Smooth muscle cell (in vitro differentiated cells): ENCODE data around the gene TBC1D22B. TPM values are rescaled to one million over a fixed set of nuclear protein-coding genes. Genes with fewer than 3 reads are reported as not detected.

ENCODE experiments used
- DNase-seq: peaks from one replicate; lab custom pipeline; 2025; ENCODE audit not compliant: unreplicated experiment; lab: John Stamatoyannopoulos, UW
- H2AFZ ChIP-seq: fragments of 200-600 bp; sonication (generic); 2 replicates; pipeline ENCODE4 v1.6.0; 2016; ENCODE audit warnings: antibody characterized with exemption, low read depth, mild to moderate bottlenecking
- H3F3A ChIP-seq: fragments of 200-600 bp; sonication (generic); 2 replicates; pipeline ENCODE4 v1.6.0; 2017; ENCODE audit warnings: antibody characterized with exemption, low read depth
- H3K27ac ChIP-seq: fragments of 200-600 bp; sonication (generic); 2 replicates; pipeline ENCODE4 v1.5.1; 2016; ENCODE audit warnings: low read depth, mild to moderate bottlenecking
- H3K27me3 ChIP-seq: fragments of 200-600 bp; sonication (generic); 2 replicates; pipeline ENCODE4 v1.6.1; 2016; ENCODE audit warnings: low read depth, mild to moderate bottlenecking
- H3K36me3 ChIP-seq: fragments of 200-600 bp; sonication (generic); 2 replicates; pipeline ENCODE4 v1.5.1; 2016; ENCODE audit warnings: low read depth
- H3K4me1 ChIP-seq: fragments of 200-600 bp; sonication (generic); 2 replicates; pipeline ENCODE4 v1.5.1; 2016; ENCODE audit warnings: low read depth
- H3K4me2 ChIP-seq: fragments of 200-600 bp; sonication (generic); 2 replicates; pipeline ENCODE4 v1.6.0; 2016; ENCODE audit warnings: mild to moderate bottlenecking
- H3K4me3 ChIP-seq: fragments of 200-600 bp; sonication (generic); 2 replicates; pipeline ENCODE4 v1.5.1; 2016; ENCODE audit warnings: mild to moderate bottlenecking
- H3K79me2 ChIP-seq: fragments of 200-600 bp; sonication (generic); 2 replicates; pipeline ENCODE4 v1.6.0; 2016; ENCODE audit warnings: low read depth, mild to moderate bottlenecking
- H3K9ac ChIP-seq: fragments of 200-600 bp; sonication (generic); 2 replicates; pipeline ENCODE4 v1.6.0; 2016; ENCODE audit warnings: low read depth
- H3K9me3 ChIP-seq: fragments of 200-600 bp; sonication (generic); replicated peaks from 2 replicates; pipeline ENCODE4 v1.5.1; 2016; ENCODE audit warnings: low read depth
- H4K20me1 ChIP-seq: fragments of 200-600 bp; sonication (generic); 2 replicates; pipeline ENCODE4 v1.6.0; 2016; ENCODE audit warnings: low read depth
- WGBS: methylation state at CpG from one replicate; pipeline ENCODE4 v1.1.7; 2016; ENCODE audit warnings: low lambda C conversion rate; 5-methylcytosine and 5-hydroxymethylcytosine counted together
- polyA plus RNA-seq: library from polyadenylated mRNA; unstranded; fragments of >200 nt; fragmentation: Nextera tagmentation; extraction: Ambion mirVana; gene quantifications from 2 replicates; pipeline ENCODE4 v1.2.1, GENCODE V29; 2016
- total RNA-seq: library from RNA; depleted of rRNA; stranded (reverse); fragments of >200 nt; gene quantifications from 2 replicates; pipeline ENCODE4 v1.2.3, GENCODE V29; 2014
- TF ChIP-seq, protein P1 (sequence below): fragments of 200-600 bp; sonication (generic); IDR thresholded peaks from 2 replicates; pipeline ENCODE4 v1.5.1; 2017; ENCODE audit warnings: borderline replicate concordance, mild to moderate bottlenecking, antibody characterized with exemption; ENCODE audit not compliant: insufficient read depth, poor library complexity, severe bottlenecking

Gene TBC1D22B
- total and polyA plus RNA-seq, 2 experiments from 2014 or later, result 5.6 to 7.2 TPM

DNA sequence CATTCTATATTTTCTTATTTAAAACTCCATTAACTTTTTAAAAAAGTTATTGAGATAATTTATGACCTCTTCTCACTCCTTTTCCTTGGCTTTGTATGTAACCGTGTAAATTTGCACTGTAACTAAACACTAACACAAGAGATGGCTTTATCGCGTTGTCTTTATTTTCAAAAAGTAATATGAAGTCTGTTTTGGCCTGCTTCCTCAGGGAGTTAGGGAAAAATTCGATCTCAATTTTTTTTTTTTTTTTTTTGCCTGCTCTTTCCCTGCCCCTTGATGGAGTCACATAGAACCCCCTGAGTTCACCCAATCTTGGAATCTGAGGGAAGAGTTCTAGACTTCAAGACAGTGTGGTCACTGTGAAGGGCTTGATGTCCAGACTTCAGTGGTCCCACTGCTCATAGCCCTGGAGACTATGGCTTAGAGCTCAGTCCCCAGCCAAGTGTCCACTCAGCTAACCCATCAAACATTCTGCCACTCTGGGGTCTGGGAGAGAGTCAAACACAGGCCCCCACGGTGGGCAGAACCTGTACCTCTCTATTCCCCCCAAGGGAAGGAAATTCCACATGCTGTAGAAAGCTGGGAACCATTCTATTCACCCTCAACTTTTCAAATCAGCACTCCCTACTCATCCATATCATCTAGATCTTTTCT lies 15.7 kb upstream of the TBC1D22B start:
- H3K27ac ChIP-seq, result peak overlapping the region; percentile 94
- TF ChIP-seq, protein P1, sequence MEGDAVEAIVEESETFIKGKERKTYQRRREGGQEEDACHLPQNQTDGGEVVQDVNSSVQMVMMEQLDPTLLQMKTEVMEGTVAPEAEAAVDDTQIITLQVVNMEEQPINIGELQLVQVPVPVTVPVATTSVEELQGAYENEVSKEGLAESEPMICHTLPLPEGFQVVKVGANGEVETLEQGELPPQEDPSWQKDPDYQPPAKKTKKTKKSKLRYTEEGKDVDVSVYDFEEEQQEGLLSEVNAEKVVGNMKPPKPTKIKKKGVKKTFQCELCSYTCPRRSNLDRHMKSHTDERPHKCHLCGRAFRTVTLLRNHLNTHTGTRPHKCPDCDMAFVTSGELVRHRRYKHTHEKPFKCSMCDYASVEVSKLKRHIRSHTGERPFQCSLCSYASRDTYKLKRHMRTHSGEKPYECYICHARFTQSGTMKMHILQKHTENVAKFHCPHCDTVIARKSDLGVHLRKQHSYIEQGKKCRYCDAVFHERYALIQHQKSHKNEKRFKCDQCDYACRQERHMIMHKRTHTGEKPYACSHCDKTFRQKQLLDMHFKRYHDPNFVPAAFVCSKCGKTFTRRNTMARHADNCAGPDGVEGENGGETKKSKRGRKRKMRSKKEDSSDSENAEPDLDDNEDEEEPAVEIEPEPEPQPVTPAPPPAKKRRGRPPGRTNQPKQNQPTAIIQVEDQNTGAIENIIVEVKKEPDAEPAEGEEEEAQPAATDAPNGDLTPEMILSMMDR, result no peak
- no peaks in the 10 kb centered on the region for H3K79me2 ChIP-seq
- peak overlapping the region; percentile 87 for H3K9ac ChIP-seq
- 86% methylated on average over 5 of the region's 5 CpGs for WGBS
- H3K36me3 ChIP-seq, result no peaks in the 10 kb centered on the region
- H3K9me3 ChIP-seq, result no peaks in the 10 kb centered on the region
- peak overlapping the region; percentile 46 for H3K4me2 ChIP-seq
- H3K27me3 ChIP-seq, result no peaks in the 10 kb centered on the region
- no peak overlapping the region for H3K4me3 ChIP-seq
- peaks cover 38% of the 10 kb centered on the region for H3F3A ChIP-seq
- no peak for DNase-seq
- H3K4me1 ChIP-seq, result peaks cover 9% of the 10 kb centered on the region
- no peaks in the 10 kb centered on the region for H4K20me1 ChIP-seq
- no peak overlapping the region for H2AFZ ChIP-seq

DNA sequence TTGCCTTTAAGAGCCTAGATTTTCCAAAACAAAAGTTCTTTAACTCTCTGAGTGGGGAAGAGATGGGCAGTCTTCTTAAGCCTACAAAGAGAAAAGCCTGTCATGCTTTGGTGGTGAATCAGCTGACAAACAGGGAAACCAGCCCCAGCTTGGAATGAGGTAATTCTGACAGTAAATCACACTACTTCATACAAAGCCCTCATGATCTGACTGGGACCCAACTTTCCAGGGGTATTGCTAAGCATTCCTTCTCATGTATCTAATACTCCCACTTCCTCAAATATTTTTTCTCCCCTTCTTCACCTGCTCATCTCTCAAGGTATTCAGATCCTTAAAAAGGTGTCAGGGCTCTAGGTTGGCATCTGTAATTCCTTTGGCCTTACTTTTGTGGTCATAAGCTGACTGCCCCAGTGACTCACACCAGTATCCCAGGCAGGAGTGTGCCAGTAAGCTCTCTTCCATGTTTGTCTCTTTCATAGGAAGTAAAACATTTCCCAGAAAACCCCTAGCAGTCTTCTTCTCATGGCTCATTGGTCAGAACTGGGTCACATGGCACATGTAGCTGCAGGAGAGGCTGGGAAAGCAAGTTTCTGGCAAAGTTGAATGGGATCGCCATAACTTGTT lies 15.0 kb upstream of the TBC1D22B start:
- Histone ChIP-seq H3K4me1 (peaks cover 9% of the 10 kb centered on the region), H3K79me2 (no peaks in the 10 kb centered on the region), H3K27ac (peak overlapping the region; percentile 94), H2AFZ (no peak overlapping the region), H3K4me2 (peak overlapping the region; percentile 62), H4K20me1 (no peaks in the 10 kb centered on the region), H3F3A (peaks cover 38% of the 10 kb centered on the region), H3K27me3 (no peaks in the 10 kb centered on the region), H3K36me3 (no peaks in the 10 kb centered on the region), H3K9ac (peak overlapping the region; percentile 87), H3K4me3 (no peak overlapping the region), H3K9me3 (no peaks in the 10 kb centered on the region)
- WGBS, result 59% methylated on average over 1 of the region's 1 CpG
- TF ChIP-seq, protein P1, result no peak
- DNase-seq, result no peak

- Histone ChIP-seq H3K4me1 (peaks cover 9% of the 10 kb centered on the region), H3K79me2 (no peaks in the 10 kb centered on the region), H4K20me1 (no peaks in the 10 kb centered on the region), H3K9ac (peak overlapping the region; percentile 46), H3K4me3 (no peak overlapping the region), H3K27ac (peak overlapping the region; percentile 94), H3F3A (peaks cover 38% of the 10 kb centered on the region), H3K27me3 (no peaks in the 10 kb centered on the region), H3K9me3 (no peaks in the 10 kb centered on the region), H3K36me3 (no peaks in the 10 kb centered on the region), H2AFZ (peak overlapping the region; percentile 36), H3K4me2 (peak overlapping the region; percentile 62)
- TF ChIP-seq, protein P1, result no peak
- 96% methylated on average over 8 of the region's 8 CpGs for WGBS
- no peak for DNase-seq
Measured at GRCh38 chr6:37243131-37243815, 14.3 kb upstream of the TBC1D22B start.
